ENCODE results near the gene PCDHGA2. TPM values are rescaled to one million over a fixed set of nuclear protein-coding genes. Genes with fewer than 3 reads are reported as not detected.
A peak's percentile ranks its signal among the peaks of the same experiment; 100 is the strongest.

The PCDHGA2 gene
- polyA plus RNA-seq, 1 donor from 2014 or later = 0.21 TPM

- no peak within 1 kb of the TSS for H3K27ac ChIP-seq (ENCODE audit: low read length)
- H3K36me3 ChIP-seq (ENCODE audit: insufficient read depth, low read length) = no peaks in the 10 kb centered on the region
- no peaks in the 10 kb centered on the region for H3K79me2 ChIP-seq (replicated peaks; ENCODE audit: insufficient read depth, low read length)
- TF ChIP-seq SMC3 (conservative IDR thresholded peaks at IDR 0.05; ENCODE audit: poor library complexity) (no peak), EZH2 (IDR thresholded peaks at IDR 0.05; ENCODE audit: borderline replicate concordance, insufficient read depth, low read length, poor library complexity, severe bottlenecking) (no peak), TAF1 (IDR thresholded peaks at IDR 0.05; ENCODE audit: low read depth) (no peak), MXI1 (conservative IDR thresholded peaks at IDR 0.05; ENCODE audit: poor library complexity, severe bottlenecking) (no peak), POLR2AphosphoS5 (IDR thresholded peaks at IDR 0.05) (no peak), CTCF (IDR thresholded peaks at IDR 0.05; ENCODE audit: poor library complexity, severe bottlenecking) (no peak), REST (IDR thresholded peaks at IDR 0.05; ENCODE audit: borderline replicate concordance) (no peak)
- no peaks in the 10 kb centered on the region for H3F3A ChIP-seq (ENCODE audit: insufficient read depth, low read length, poor library complexity, severe bottlenecking)
- H2AFZ ChIP-seq (ENCODE audit: low read depth, low read length) = no peak within 1 kb of the TSS
- peak within 1 kb of the TSS; percentile 53 for H3K4me3 ChIP-seq (ENCODE audit: low read length)
- H3K9me2 ChIP-seq (ENCODE audit: insufficient read depth, low read length) = no peaks in the 10 kb centered on the region
- no peak within 1 kb of the TSS for H3K9ac ChIP-seq (ENCODE audit: low read length)
- peaks cover 49% of the 10 kb centered on the region for H3K9me3 ChIP-seq (ENCODE audit: low read length)
- H3K27me3 ChIP-seq (ENCODE audit: insufficient read depth, low read depth, low read length) = no peaks in the 10 kb centered on the region
- no peak within 1 kb of the TSS for H3K4me2 ChIP-seq (ENCODE audit: low read length)
- no peaks in the 10 kb centered on the region for H4K20me1 ChIP-seq (ENCODE audit: insufficient read depth)
Measured at GRCh38 chr5:141392429-141393198, 54.1 kb downstream of the PCDHGA2 start, which contains the start of gene PCDHGA8. Gene PCDHGA8 (plus strand): TSS chr5:141392633. CDS start chr5:141392814, 181 bp downstream.

Other genes with a start within 250 kb of the PCDHGA2 start
- gene PCDHB2, start 244.1 kb upstream of the PCDHGA2 start, polyA plus RNA-seq = 103 and 105 TPM in 2 replicates
- gene PCDHB3, start 238.3 kb upstream of the PCDHGA2 start, polyA plus RNA-seq = 3.9 and 4.9 TPM in 2 replicates
- 4.2 and 4.3 TPM in 2 replicates for gene PCDHB4, start 216.9 kb upstream of the PCDHGA2 start, polyA plus RNA-seq
- gene PCDHB5, start 203.6 kb upstream of the PCDHGA2 start, polyA plus RNA-seq = 4.5 and 4.7 TPM in 2 replicates
- gene PCDHB6, start 188.7 kb upstream of the PCDHGA2 start, polyA plus RNA-seq = 1.6 and 1.7 TPM in 2 replicates
- 0.99 and 2.1 TPM in 2 replicates for gene PCDHB7, start 166.1 kb upstream of the PCDHGA2 start, polyA plus RNA-seq
- 0.76 and 0.81 TPM in 2 replicates for gene PCDHB8, start 161.0 kb upstream of the PCDHGA2 start, polyA plus RNA-seq
- gene PCDHB16, start 156.4 kb upstream of the PCDHGA2 start, polyA plus RNA-seq = 2.1 and 2.8 TPM in 2 replicates
- 4.8 and 4.9 TPM in 2 replicates for gene PCDHB9, start 151.6 kb upstream of the PCDHGA2 start, polyA plus RNA-seq
- 8.7 and 9.6 TPM in 2 replicates for gene PCDHB10, start 146.4 kb upstream of the PCDHGA2 start, polyA plus RNA-seq
- gene PCDHB11, start 139.1 kb upstream of the PCDHGA2 start, polyA plus RNA-seq = 2.7 and 3.7 TPM in 2 replicates
- 1.3 and 2.2 TPM in 2 replicates for gene PCDHB12, start 130.0 kb upstream of the PCDHGA2 start, polyA plus RNA-seq
- gene PCDHB13, start 124.8 kb upstream of the PCDHGA2 start, polyA plus RNA-seq = 1.0 and 1.6 TPM in 2 replicates
- 12.6 and 18.3 TPM in 2 replicates for gene PCDHB14, start 115.4 kb upstream of the PCDHGA2 start, polyA plus RNA-seq
- gene PCDHB15, start 93.4 kb upstream of the PCDHGA2 start, polyA plus RNA-seq = 11.2 and 13.7 TPM in 2 replicates
- gene SLC25A2, start 34.7 kb upstream of the PCDHGA2 start, polyA plus RNA-seq = not detected in 2 replicates
- 173 and 198 TPM in 2 replicates for gene TAF7, start 18.0 kb upstream of the PCDHGA2 start, polyA plus RNA-seq
- gene PCDHGA1, start 8.2 kb upstream of the PCDHGA2 start, polyA plus RNA-seq = 0.19 and 0.50 TPM in 2 replicates
- gene PCDHGA3, start 5.1 kb downstream of the PCDHGA2 start, polyA plus RNA-seq = 0.10 and 0.26 TPM in 2 replicates
- gene PCDHGB1, start 11.3 kb downstream of the PCDHGA2 start, polyA plus RNA-seq = 0.46 and 0.68 TPM in 2 replicates
- 0.38 TPM in 1 of 2 replicates, not detected in the other for gene PCDHGA4, start 16.3 kb downstream of the PCDHGA2 start, polyA plus RNA-seq
- 0.30 and 0.43 TPM in 2 replicates for gene PCDHGB2, start 21.2 kb downstream of the PCDHGA2 start, polyA plus RNA-seq
- gene PCDHGA5, start 25.4 kb downstream of the PCDHGA2 start, polyA plus RNA-seq = 0.25 TPM in 1 of 2 replicates, not detected in the other
- gene PCDHGB3, start 31.5 kb downstream of the PCDHGA2 start, polyA plus RNA-seq = not detected in 2 replicates
- gene PCDHGA6, start 35.1 kb downstream of the PCDHGA2 start, polyA plus RNA-seq = 0.09 TPM in 1 of 2 replicates, not detected in the other
- not detected in 2 replicates for gene PCDHGA7, start 44.0 kb downstream of the PCDHGA2 start, polyA plus RNA-seq
- gene PCDHGB4, start 48.9 kb downstream of the PCDHGA2 start, polyA plus RNA-seq = 9.3 and 13.0 TPM in 2 replicates
- 0.19 and 0.38 TPM in 2 replicates for gene PCDHGA8, start 53.9 kb downstream of the PCDHGA2 start, polyA plus RNA-seq
- gene PCDHGB5, start 59.2 kb downstream of the PCDHGA2 start, polyA plus RNA-seq = 0.17 and 0.54 TPM in 2 replicates
- 0.11 TPM in 1 of 2 replicates, not detected in the other for gene PCDHGA9, start 64.0 kb downstream of the PCDHGA2 start, polyA plus RNA-seq
- 29.2 and 34.4 TPM in 2 replicates for gene PCDHGB6, start 69.3 kb downstream of the PCDHGA2 start, polyA plus RNA-seq
- gene PCDHGA10, start 74.2 kb downstream of the PCDHGA2 start, polyA plus RNA-seq = 7.3 and 8.1 TPM in 2 replicates
- 4.7 and 5.1 TPM in 2 replicates for gene PCDHGB7, start 78.9 kb downstream of the PCDHGA2 start, polyA plus RNA-seq
- 0.32 and 0.62 TPM in 2 replicates for gene PCDHGA11, start 82.3 kb downstream of the PCDHGA2 start, polyA plus RNA-seq
- 0.11 and 0.56 TPM in 2 replicates for gene PCDHGA12, start 91.7 kb downstream of the PCDHGA2 start, polyA plus RNA-seq
- 2.1 and 2.8 TPM in 2 replicates for gene PCDHGC3, start 137.2 kb downstream of the PCDHGA2 start, polyA plus RNA-seq
- 4.3 and 6.4 TPM in 2 replicates for gene PCDHGC4, start 146.3 kb downstream of the PCDHGA2 start, polyA plus RNA-seq
- gene PCDHGC5, start 150.3 kb downstream of the PCDHGA2 start, polyA plus RNA-seq = 0.51 and 0.54 TPM in 2 replicates

Data from neural cell (in vitro differentiated cells).